K562 (cell line): ENCODE measurements around the gene RAB43. TPM values are rescaled to one million over a fixed set of nuclear protein-coding genes. Genes with fewer than 3 reads are reported as not detected.

ENCODE experiments used
- ATAC-seq: fragments of 200-7000 bp; cut with Tn5 transposase; 3 replicates; pipeline ENCODE4 v1.9.1; 2020; ENCODE audit warnings: moderate library complexity
- BruUV-seq: library from RNA; stranded (reverse); fragments of 400-500 nt; replicated peaks from 2 replicates; lab custom pipeline; 2021; lab: Mats Ljungman, UMichigan
- CTCF ChIA-PET: fragments of 300-600 bp; formaldehyde crosslinking; extraction: SDS; loops from one replicate; lab custom pipeline; 2021; ENCODE audit warnings: low intra/inter-chr PET ratio; lab: Yijun Ruan, JAX
- POLR2A ChIA-PET: fragments of 300-600, 350-650 bp; sonication (Branson Sonifier 250); formaldehyde crosslinking; extraction: SDS; loops from one replicate; lab custom pipeline; 2021; ENCODE audit warnings: antibody characterized with exemption, inconsistent platforms; lab: Yijun Ruan, JAX
- DNase-seq, 4 experiments: peaks; one replicate each; pipeline versions ENCODE4 v3.0.0 to v3.0.0-alpha.2; 2011 to 2018; ENCODE audit warnings: low spot score in 3 of 4, mixed read lengths in 3 of 4; ENCODE audit errors: extremely low read depth in 1 of 4
- FAIRE-seq: peaks from 2 replicates; lab custom pipeline; 2011; peaks lifted over from hg19 to GRCh38; lab: Jason Lieb, UNC
- H2AFZ ChIP-seq: 2 replicates; pipeline ENCODE4 v1.6.0; 2011; ENCODE audit warnings: low read depth, low read length, control low read depth, inconsistent platforms
- H3K27ac ChIP-seq: fragments of 200-600 bp; 3 replicates; pipeline ENCODE4 v1.8.0; 2011; ENCODE audit warnings: low read depth, mild to moderate bottlenecking, control low read depth, inconsistent platforms, low read length, moderate library complexity, mixed read lengths; ENCODE audit errors: extremely low read depth
- H3K27me3 ChIP-seq, 2 experiments: fragments of 300-600 bp in 1 of 2; 2 replicates in 1 of 2; 3 replicates in 1 of 2; pipeline versions ENCODE4 v1.6.0 to v1.8.0; 2011; ENCODE audit warnings: inconsistent platforms in 2 of 2, low read length in 2 of 2, mild to moderate bottlenecking in 1 of 2, mixed read lengths in 1 of 2, moderate library complexity in 1 of 2; ENCODE audit not compliant: control insufficient read depth in 2 of 2, insufficient read depth in 2 of 2
- H3K36me3 ChIP-seq: fragments of 300-600 bp; 3 replicates; pipeline ENCODE4 v1.8.0; 2011; ENCODE audit warnings: mild to moderate bottlenecking, low read length, inconsistent platforms; ENCODE audit not compliant: control insufficient read depth, insufficient read depth
- H3K4me1 ChIP-seq, 2 experiments: fragments of 200-600 bp in 1 of 2; replicated peaks in 1 of 2; 2 replicates in 1 of 2; 3 replicates in 1 of 2; pipeline versions ENCODE4 v1.5.1 to v1.8.0; 2011; ENCODE audit warnings: inconsistent platforms in 2 of 2, low read length in 2 of 2, mild to moderate bottlenecking in 1 of 2, mixed read lengths in 1 of 2, moderate library complexity in 1 of 2; ENCODE audit not compliant: control insufficient read depth in 2 of 2, insufficient read depth in 2 of 2
- H3K4me2 ChIP-seq: 2 replicates; pipeline ENCODE4 v1.6.1; 2011; ENCODE audit warnings: low read length, control low read depth, inconsistent platforms, mixed read lengths; ENCODE audit not compliant: insufficient read depth
- H3K4me3 ChIP-seq: fragments of 200-600 bp; sonication (generic), shearing (Covaris generic); 2 replicates; pipeline ENCODE4 v1.5.1; 2016; ENCODE audit warnings: control low read depth, inconsistent platforms
- H3K79me2 ChIP-seq: fragments of 200-600 bp; 3 replicates; pipeline ENCODE4 v1.8.0; 2011; ENCODE audit warnings: low read length, inconsistent platforms; ENCODE audit not compliant: control insufficient read depth, insufficient read depth
- H3K9ac ChIP-seq, 2 experiments: 2 replicates each; pipeline versions ENCODE4 v1.6.0 to v1.6.1; 2011; ENCODE audit warnings: low read depth in 2 of 2, low read length in 2 of 2, control low read depth in 1 of 2, inconsistent platforms in 1 of 2, mild to moderate bottlenecking in 1 of 2, mixed read lengths in 1 of 2; ENCODE audit not compliant: insufficient read depth in 1 of 2
- H3K9me1 ChIP-seq: one replicate; pipeline ENCODE4 v1.6.0; 2011; ENCODE audit warnings: inconsistent platforms, mild to moderate bottlenecking, low read length, moderate library complexity; ENCODE audit not compliant: control insufficient read depth, insufficient read depth
- H3K9me3 ChIP-seq: replicated peaks from 2 replicates; pipeline ENCODE4 v1.5.1; 2011; ENCODE audit warnings: low read depth, low read length, inconsistent platforms; ENCODE audit not compliant: control insufficient read depth, insufficient read depth
- H4K20me1 ChIP-seq: replicated peaks from 2 replicates; pipeline ENCODE4 v1.6.1; 2011; ENCODE audit warnings: low read length, inconsistent platforms, mixed read lengths; ENCODE audit not compliant: control insufficient read depth, insufficient read depth
- ATF7 ChIP-seq: fragments of 450-650 bp; IDR thresholded peaks from 2 replicates; pipeline ENCODE4 v1.7.1; 2014; ENCODE audit warnings: mild to moderate bottlenecking, moderate library complexity
- FOXA3 ChIP-seq, 2 experiments: fragments of 450-650 bp in 1 of 2; sonication (generic) in 1 of 2; formaldehyde crosslinking; IDR thresholded peaks in 1 of 2; conservative IDR thresholded peaks in 1 of 2; 2 replicates each; pipeline versions ENCODE4 v1.4.0 to v1.8.0; 2020 to 2022; ENCODE audit warnings: mild to moderate bottlenecking in 2 of 2, missing genetic modification reagents in 1 of 2
- GMEB1 ChIP-seq: fragments of 250-450 bp; sonication (Bioruptor Pico); IDR thresholded peaks from 2 replicates; pipeline ENCODE4 v1.4.0; 2020; ENCODE audit warnings: mild to moderate bottlenecking
- KAT7 ChIP-seq: sonication (generic); formaldehyde crosslinking; IDR thresholded peaks from 2 replicates; pipeline ENCODE4 v1.8.0; 2022; ENCODE audit warnings: missing genetic modification reagents, mild to moderate bottlenecking, borderline replicate concordance
- LARP7 ChIP-seq: fragments of 450-650 bp; IDR thresholded peaks from 2 replicates; pipeline ENCODE4 v1.6.1; 2016
- PHTF2 ChIP-seq: fragments of 250-450 bp; sonication (Bioruptor Pico); IDR thresholded peaks from 2 replicates; pipeline ENCODE4 v1.5.0; 2021; ENCODE audit warnings: mild to moderate bottlenecking
- PYGO2 ChIP-seq: fragments of 450-650 bp; IDR thresholded peaks from 2 replicates; pipeline ENCODE4 v1.6.1; 2016; ENCODE audit warnings: mild to moderate bottlenecking, missing genetic modification characterization, moderate library complexity, missing compliant biosample characterization
- SMARCC2 ChIP-seq: fragments of 450-650 bp; IDR thresholded peaks from 2 replicates; pipeline ENCODE4 v1.6.1; 2017; ENCODE audit warnings: antibody characterized with exemption, moderate library complexity, mild to moderate bottlenecking, low read depth
- SRSF3 ChIP-seq: fragments of 200-400 bp; formaldehyde crosslinking; IDR thresholded peaks from 2 replicates; pipeline ENCODE4 v1.6.1; 2016; ENCODE audit warnings: mild to moderate bottlenecking, low read length, moderate library complexity; ENCODE audit not compliant: insufficient read depth
- TAL1 ChIP-seq: fragments of 450-650 bp; IDR thresholded peaks from 2 replicates; pipeline ENCODE4 v1.6.1; 2016; ENCODE audit warnings: mild to moderate bottlenecking
- ZNF551 ChIP-seq: fragments of 250-450 bp; sonication (Bioruptor Pico); IDR thresholded peaks from 2 replicates; pipeline ENCODE4 v1.5.0; 2021; ENCODE audit warnings: mild to moderate bottlenecking, moderate library complexity
- ZNF76 ChIP-seq: fragments of 250-450 bp; sonication (Bioruptor Pico); IDR thresholded peaks from 2 replicates; pipeline ENCODE4 v1.4.0; 2020; ENCODE audit warnings: mild to moderate bottlenecking, moderate library complexity, borderline replicate concordance
- WGBS: fragments of 100-300 bp; shearing (Covaris generic); methylation state at CpG from one replicate; pipeline ENCODE4 v1.1.6; 2016; ENCODE audit warnings: low coverage, mixed read lengths; ENCODE audit not compliant: insufficient coverage; ENCODE audit errors: missing lambda C conversion rate; 5-methylcytosine and 5-hydroxymethylcytosine counted together
- in situ Hi-C: fragments of 300-500 bp; cut with MboI; formaldehyde crosslinking; loops from 4 replicates; pipeline ENCODE4 v1.15.0; 2018; ENCODE audit warnings: inconsistent platforms, mixed read lengths
- intact Hi-C: fragments of 100-400 bp; cut with micrococcal nuclease; formaldehyde crosslinking; loops from 2 replicates; pipeline ENCODE4 v1.14.2; 2022
- polyA plus RNA-seq, 8 experiments: library from polyadenylated mRNA; depleted of rRNA in 4 of 8; stranded (reverse) in 5 of 8; unstranded in 3 of 8; fragments of >200 nt; fragmentation: Nextera tagmentation in 2 of 8; fragmentation: Illumina TruSeq in 1 of 8; extraction: Ambion mirVana in 2 of 8; extraction: Trizol in 1 of 8; gene quantifications; 2 replicates each; pipeline versions ENCODE4 v1.2.1 to v1.2.3, GENCODE V29; 2011 to 2014; ENCODE audit warnings: inconsistent platforms in 1 of 8, missing spikeins in 1 of 8
- total RNA-seq, 7 experiments: library from RNA; depleted of rRNA in 6 of 7; stranded (reverse); fragments of >200 nt in 6 of 7; fragmentation: Illumina TruSeq in 2 of 7; extraction: Trizol in 2 of 7; gene quantifications; 2 replicates each; pipeline versions ENCODE4 v1.2.1 to v1.2.3, GENCODE V29; 2011 to 2021; ENCODE audit warnings: low replicate concordance in 1 of 7

The RAB43 gene
- total and polyA plus RNA-seq, 9 of the 15 experiments (the other 6 are each of a cell fraction or from before 2014, with no cell fraction given), result 0.04 to 6.8 (median 1.7) TPM; not detected in 2

- no peak overlapping the region; a peak in 1 of 4 replicates for H3K9ac ChIP-seq
- no peaks in the 10 kb centered on the region for H3K36me3 ChIP-seq
- TF ChIP-seq TAL1, result no peak
- TF ChIP-seq FOXA3 (CRISPR knock-in tag; conservative IDR thresholded peaks at IDR 0.05 in 1 of 2, IDR thresholded peaks at IDR 0.05 in 1 of 2), result no peak
- TF ChIP-seq ZNF76 (CRISPR knock-in tag), result no peak
- TF ChIP-seq PHTF2 (CRISPR knock-in tag), result no peak
- no peak for TF ChIP-seq LARP7
- TF ChIP-seq GMEB1 (CRISPR knock-in tag), result no peak
- TF ChIP-seq ATF7, result no peak
- TF ChIP-seq ZNF551 (CRISPR knock-in tag), result no peak
- no peak for TF ChIP-seq SMARCC2
- TF ChIP-seq SRSF3, result no peak
- TF ChIP-seq PYGO2, result no peak
- TF ChIP-seq KAT7 (CRISPR knock-in tag), result no peak
- no peaks in the 10 kb centered on the region for H3K79me2 ChIP-seq
- WGBS, result 85% methylated on average over 5 of the region's 6 CpGs
- in situ Hi-C loops, result no loop called here
- no TSS peak for BruUV-seq
- intact Hi-C loops, result no loop called here
- DNase-seq, result no peak
- H3K27me3 ChIP-seq, result no peaks in the 10 kb centered on the region
- H3K4me3 ChIP-seq, result no peak overlapping the region
- no peaks in the 10 kb centered on the region for H3K9me1 ChIP-seq
- no peak overlapping the region for H3K27ac ChIP-seq
- no peaks in the 10 kb centered on the region for H3K9me3 ChIP-seq
- CTCF ChIA-PET, result no interaction called here
- no peak overlapping the region for H3K4me2 ChIP-seq
- no peak for ATAC-seq
- no peak overlapping the region for H2AFZ ChIP-seq
- POLR2A ChIA-PET, result no interaction called here
- H3K4me1 ChIP-seq, result peaks cover 12 to 19% of the 10 kb centered on the region in 2 experiments; a peak in 4 of 5 replicates
- no peak for FAIRE-seq
- 0 out of 2 replicates have a peak, but pooled peaks cover 3% of the 10 kb centered on the region for H4K20me1 ChIP-seq
These were observed 17.6 kb downstream of the RAB43 start for GRCh38 chr3:129104051-129104450.
